Uterus (tissue), 2 donors: ENCODE results near the gene RPS8.

Source experiments
- CTCF ChIP-seq, 4 experiments: fragments of 200-600 bp in 2 of 4; fragments of 450-650 bp in 2 of 4; sonication (generic) in 2 of 4; IDR thresholded peaks; one replicate each; pipeline ENCODE4 v1.5.1; 2016 to 2019; ENCODE audit warnings: antibody characterized with exemption in 4 of 4, mild to moderate bottlenecking in 2 of 4, moderate library complexity in 1 of 4
- POLR2A ChIP-seq, 2 donors: fragments of 450-650 bp; IDR thresholded peaks; one replicate each; pipeline ENCODE4 v1.6.1; 2016; ENCODE audit warnings: antibody characterized with exemption in 2 of 2, mild to moderate bottlenecking in 1 of 2, moderate library complexity in 1 of 2

- TF ChIP-seq POLR2A (IDR thresholded peaks at IDR 0.05) = no peak
- no peak for TF ChIP-seq CTCF (IDR thresholded peaks at IDR 0.05)
These were observed 9.7 kb downstream of the RPS8 start for GRCh38 chr1:44785029-44785380.
